Fibroblast of skin of back (primary cell): Measurements from ENCODE around the gene KRT72. TPM values are rescaled to one million over a fixed set of nuclear protein-coding genes. Genes with fewer than 3 reads are reported as not detected.

Source experiments
- DNase-seq: peaks from one replicate; pipeline ENCODE4 v3.0.0-alpha.2; 2013
- polyA plus RNA-seq, 2 experiments: library from polyadenylated mRNA; unstranded; fragments of 120-200 nt; gene quantifications; one replicate each; pipeline ENCODE4 v1.2.1, GENCODE V29; 2013; ENCODE audit not compliant: insufficient read length in 2 of 2

The KRT72 gene
- not detected for polyA plus RNA-seq (2013, experiment 1 of 2; ENCODE audit: insufficient read length)
- polyA plus RNA-seq (2013, experiment 2 of 2; ENCODE audit: insufficient read length) = 0.07 TPM

- DNase-seq = no peak
Observed at GRCh38 chr12:52600941-52601481, at the start of gene KRT72. KRT72 (minus strand) TSS chr12:52601463; CDS start chr12:52601452, 11 bp downstream.

GRCh38 chr12:52650520-52651081, 49.3 kb upstream of the KRT72 start:
- DNase-seq = no peak

DNA sequence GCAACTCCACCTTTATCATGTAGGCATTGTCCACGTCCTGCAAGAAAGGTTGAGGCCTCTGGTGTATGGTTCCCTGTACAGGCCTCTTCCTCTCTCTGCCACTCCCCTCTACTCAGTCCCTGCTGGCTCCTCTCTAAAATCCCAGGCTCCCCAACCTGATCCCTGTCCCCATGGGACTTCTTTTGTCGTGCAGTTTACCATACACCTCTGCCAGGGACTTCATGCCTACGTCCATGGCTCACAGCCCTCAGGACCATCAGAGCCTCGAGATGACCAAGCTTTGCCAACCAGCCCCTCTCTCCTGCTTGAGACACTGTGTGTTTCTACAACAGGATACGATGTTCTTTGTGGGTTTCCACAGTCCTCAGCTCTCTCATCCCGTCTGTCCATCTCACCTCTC, 47.8 kb upstream of the KRT72 start:
- no peak for DNase-seq

DNA sequence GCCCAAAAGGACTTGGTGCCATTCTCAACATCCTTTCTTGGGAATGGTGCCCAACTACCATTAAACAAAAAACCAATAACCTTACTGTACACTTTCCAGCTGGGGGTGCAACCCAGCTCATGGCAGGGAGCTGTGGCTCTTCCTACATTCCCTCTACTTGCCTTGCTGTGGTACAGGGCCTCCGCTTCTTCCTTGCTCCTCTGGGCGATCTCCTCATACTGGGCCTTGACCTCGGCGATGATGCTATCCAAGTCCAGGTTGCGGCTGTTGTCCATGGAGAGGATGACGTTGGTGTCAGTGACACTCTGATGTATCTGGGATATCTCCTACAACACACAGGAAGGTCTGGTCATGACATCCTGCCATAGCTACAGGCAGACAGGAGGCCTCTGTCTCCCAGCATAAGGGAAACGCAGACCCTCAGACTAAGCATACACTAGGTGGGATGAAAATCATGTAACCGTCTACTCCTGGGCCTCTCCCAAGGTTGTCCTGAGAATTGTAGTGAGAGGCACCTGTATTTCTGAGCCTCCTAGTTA, 46.8 kb upstream of the KRT72 start:
- no peak for DNase-seq

- DNase-seq = no peak
Observed at GRCh38 chr12:52647601-52648000, 46.3 kb upstream of the KRT72 start.

DNA sequence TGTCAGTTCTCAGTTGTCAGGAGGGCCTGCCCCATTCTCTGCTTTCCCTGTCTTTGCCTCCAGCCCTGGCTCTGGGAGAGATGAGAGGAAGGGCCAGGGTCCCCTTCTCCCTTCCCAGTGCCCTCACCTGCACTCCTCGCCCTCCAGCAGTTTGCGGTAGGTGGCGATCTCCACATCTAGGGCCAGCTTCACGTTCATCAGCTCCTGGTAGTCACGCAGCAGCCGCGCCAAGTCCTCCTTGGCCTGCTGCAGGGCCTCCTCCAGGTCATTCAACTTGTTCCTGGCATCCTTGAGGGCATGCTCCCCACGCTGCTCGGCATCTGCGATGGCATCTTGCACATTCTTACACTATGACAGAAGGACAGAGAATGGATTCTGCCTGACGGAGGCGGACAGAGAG, 45.4 kb upstream of the KRT72 start:
- DNase-seq = no peak

DNA sequence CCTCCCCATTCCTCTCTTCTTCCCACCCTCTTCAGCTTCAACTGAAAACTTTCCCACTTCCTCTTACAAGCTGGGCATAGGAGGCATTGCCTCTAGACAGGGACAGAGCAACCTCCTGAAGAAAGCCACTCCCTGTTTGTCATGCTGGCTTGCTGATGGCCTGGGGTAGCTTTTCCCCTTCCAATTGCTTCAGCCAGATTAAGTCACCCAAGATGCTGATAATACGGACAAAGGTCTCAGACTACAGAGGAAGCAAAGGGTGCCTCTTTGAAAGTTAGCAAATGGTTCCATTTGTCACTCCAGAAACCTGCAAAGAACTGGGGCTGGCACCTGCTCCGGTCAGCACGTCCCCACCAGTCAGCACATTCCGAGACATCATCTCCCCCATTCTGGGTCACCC, 44.7 kb upstream of the KRT72 start:
- no peak for DNase-seq

DNA sequence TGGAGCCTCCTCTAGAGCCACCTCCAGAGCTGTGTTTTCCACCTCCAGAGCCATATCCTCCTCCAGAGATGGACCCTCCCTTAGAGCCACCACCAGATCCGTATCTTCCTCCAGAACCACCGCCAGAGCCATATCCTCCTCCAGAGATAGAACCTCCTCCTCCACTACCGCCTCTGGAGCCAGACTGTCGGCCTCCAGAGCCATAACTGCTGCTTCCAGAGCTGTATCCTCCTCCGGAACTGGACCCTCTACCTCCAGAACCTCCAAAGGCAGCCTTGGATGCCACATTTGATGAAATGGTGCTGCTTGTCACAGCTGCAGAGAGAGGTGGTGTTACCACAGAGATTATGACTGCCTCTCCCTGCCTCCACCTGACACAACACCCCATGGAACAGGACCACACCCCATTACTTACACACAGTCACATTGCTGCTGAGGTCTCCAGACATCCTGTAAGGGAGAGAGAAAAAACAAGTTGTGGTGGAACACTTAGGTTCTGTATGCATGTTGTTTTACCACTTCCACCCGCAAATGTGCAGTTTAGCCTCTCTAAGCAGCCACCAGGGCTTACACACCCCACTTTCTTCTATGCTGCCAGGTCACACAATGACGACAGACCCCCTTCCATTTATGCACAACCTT, 44.0 kb upstream of the KRT72 start:
- no peak for DNase-seq

DNA sequence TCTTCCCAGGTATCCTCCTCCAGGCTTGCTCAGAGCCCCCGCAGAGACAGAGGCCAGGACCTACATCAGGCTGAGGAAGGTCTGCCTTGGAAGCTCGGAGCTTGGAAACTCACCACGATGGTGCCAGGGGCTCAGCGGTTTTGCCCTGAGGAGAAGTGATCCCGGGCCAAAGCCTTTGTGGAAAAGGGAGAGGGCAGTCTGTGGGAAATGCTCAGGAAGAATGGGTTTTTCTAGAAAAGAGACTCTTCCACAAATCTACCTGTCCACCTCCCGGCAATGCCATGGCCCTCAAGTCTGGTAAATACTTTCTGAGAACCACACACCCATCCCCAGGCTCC, 42.8 kb upstream of the KRT72 start:
- DNase-seq = no peak

DNA sequence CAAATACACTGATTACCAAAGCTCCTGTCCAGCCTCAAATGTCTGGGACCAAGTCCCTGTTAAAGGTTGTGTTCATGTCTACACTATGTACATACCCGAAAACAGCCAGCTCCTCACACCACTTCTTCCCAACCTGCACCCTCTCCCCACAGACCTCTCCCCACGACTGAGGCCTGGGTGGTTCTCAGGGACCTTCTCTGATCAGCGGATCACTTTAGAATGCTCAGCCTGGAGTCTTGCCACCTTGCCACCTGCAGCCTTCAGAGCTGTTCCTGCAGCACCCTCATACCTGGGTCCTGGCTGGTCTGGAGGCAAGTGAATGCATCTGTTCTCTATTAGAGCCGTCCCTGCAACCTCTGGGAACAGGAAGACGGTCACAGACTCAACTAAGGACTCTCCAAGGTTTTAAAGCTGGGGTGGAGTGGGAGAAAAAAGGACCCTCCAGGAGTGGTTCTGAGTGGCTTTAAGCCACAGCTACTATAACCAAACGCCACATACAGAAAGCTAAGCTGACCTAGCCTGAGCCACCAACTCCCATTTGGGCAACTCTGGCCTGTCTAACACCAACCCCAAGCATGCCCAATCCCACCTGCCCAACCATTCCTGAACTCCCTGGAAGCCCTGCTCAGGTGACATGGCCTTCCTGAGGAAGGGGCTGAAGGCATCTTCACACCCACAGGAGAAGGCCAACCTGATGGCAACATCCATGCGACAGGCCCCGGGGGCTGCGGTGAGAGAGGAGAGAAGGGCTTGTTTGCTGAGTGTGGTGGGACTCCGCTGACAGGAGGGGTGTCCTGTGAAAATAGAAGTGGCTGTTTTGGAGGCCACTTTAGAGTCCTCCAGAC, 42.2 kb upstream of the KRT72 start:
- DNase-seq = no peak

GRCh38 chr12:52641468-52641867, 40.2 kb upstream of the KRT72 start:
- no peak for DNase-seq

DNA sequence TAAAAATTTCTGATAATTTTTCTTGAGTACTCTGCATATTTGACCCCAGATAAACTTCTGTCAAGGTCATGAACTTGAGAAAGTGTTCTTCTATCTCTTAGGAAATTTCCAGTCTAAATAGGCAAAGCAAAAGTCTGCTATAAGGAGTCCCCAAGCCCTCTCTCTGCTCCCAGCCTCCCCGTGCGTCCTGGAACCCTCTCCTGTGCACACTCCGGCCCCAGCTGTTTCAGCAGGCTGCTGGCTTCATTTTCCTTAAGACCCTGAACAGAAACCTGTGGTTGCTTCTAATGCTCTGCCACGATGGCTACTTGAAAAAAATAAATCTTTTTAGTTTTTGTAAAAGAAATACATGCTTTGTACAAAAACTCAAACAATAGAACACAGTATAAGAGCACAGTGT, 36.0 kb upstream of the KRT72 start:
- DNase-seq = no peak

GRCh38 chr12:52636592-52637258, 35.5 kb upstream of the KRT72 start:
- no peak for DNase-seq

DNA sequence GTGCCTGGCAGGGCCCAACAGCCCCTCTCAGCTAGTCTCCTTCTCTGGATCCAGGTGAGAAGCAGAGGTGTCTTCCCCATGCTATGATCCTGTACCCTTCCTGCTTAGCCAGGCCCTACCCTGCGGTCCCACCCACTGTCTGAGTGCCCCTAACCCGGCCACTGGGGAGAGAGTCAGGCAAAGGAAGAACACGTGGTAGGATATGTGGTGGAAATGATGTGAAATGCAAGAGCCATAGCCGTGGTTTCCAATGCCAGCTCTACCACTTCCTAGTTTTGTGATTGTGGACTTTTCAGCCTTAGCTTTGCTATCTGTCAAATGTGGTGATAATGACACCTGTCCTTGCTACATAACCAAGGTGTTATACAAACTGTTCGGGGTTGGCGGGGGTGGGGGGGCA, 34.9 kb upstream of the KRT72 start:
- no peak for DNase-seq

DNA sequence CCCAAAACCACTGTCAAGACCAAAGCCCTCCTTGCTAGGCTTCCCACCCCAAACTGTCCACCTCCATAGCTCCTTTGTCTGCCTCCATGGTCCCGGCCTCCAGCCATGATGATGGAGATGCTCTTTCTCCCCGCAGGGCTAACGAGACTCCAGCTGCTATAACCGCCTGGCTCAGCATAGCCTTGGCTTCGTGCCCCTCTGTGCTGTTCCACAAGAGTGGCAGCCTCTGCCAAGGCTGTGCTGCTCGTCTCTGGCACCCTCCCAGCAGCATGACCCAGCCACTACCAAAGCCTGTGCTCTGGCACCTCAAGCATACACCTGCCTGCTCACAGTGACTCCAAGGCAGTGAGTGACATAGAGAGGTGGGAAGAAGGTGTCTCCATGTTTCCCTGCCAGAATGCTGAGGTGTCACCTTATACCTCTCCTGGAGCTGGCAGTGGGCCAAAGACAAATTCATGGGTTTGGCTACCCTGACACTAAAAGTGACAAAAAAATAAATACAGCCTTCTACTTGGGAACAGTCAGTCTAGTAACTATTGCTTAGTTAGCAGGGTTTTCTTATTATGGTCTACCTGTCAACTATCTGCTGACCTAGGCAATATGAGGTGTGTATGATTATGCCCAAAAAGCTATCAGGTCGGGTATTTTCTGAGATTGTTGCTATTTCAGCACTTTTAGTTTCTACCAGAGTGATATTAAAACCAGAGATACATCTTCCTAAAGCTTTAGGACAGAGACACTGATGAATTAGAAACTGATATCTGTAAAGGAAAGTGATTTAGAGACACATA, 33.2 kb upstream of the KRT72 start:
- no peak for DNase-seq

- no peak for DNase-seq
Observed at GRCh38 chr12:52633383-52633782, 32.1 kb upstream of the KRT72 start.

DNA sequence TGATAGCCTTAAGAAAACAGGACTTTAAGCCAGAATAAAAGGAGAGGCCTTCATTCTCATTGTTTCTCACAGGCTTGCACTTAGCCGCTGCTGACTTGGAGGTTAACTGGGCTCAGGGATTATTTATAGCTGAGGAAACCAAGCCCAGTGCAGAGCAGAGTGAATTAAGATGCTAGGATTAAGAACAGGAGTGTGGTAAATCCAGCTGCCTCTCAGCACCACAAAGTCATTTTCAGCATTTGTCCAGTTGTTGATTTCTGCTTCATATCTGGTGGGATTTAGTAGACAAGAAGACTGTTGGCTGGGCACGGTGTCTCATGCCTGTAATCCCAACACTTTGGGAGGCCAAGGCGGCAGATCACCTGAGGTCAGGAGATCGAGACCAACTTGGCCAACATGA, 31.4 kb upstream of the KRT72 start:
- no peak for DNase-seq

GRCh38 chr12:52631676-52632459, 30.6 kb upstream of the KRT72 start:
- DNase-seq = no peak

DNA sequence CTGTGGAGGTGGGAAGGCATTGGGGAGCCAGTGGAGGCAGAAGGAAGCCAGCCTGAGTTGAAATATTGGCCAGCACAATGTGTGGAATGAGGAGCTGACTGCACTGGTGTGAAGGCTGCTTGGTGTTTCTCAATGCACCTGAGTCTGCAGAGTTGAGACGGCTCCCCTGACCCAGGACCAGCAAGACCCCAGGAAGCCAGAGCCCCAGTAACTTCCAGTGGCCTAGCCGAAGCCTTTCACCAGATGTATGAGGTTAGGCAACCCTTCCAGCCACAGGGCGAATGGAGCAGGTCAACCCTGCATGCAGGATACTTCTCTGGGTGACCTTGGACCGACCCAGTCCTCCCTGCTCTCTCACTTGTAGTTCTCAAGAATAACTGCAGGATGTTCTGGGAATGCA, 30.0 kb upstream of the KRT72 start:
- DNase-seq = no peak

- no peak for DNase-seq
Observed at GRCh38 chr12:52630599-52631200, 29.4 kb upstream of the KRT72 start.
